ENCODE measurements around the gene COMTD1.

DNA sequence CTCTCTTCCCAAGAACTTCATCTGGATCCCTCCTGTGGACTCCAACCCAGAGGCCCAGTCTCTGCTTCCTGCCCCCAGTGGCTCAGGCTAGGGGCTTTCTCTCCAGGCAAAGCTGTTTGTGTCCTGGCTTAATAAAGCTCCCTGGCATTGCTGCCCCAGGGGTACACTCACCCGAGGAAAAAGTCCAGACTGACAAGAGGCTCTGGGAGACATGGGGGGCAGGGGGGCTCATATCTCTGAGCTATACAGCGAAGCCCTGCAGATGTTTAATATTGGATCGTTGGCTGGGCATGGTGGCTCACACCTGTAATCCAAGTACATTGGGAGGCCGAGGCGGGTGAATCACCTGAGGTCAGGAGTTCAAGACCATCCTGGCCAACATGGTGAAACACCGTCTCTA is 10.7 kb upstream of the COMTD1 start:
- TF ChIP-seq, protein P1, sequence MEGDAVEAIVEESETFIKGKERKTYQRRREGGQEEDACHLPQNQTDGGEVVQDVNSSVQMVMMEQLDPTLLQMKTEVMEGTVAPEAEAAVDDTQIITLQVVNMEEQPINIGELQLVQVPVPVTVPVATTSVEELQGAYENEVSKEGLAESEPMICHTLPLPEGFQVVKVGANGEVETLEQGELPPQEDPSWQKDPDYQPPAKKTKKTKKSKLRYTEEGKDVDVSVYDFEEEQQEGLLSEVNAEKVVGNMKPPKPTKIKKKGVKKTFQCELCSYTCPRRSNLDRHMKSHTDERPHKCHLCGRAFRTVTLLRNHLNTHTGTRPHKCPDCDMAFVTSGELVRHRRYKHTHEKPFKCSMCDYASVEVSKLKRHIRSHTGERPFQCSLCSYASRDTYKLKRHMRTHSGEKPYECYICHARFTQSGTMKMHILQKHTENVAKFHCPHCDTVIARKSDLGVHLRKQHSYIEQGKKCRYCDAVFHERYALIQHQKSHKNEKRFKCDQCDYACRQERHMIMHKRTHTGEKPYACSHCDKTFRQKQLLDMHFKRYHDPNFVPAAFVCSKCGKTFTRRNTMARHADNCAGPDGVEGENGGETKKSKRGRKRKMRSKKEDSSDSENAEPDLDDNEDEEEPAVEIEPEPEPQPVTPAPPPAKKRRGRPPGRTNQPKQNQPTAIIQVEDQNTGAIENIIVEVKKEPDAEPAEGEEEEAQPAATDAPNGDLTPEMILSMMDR (IDR thresholded peaks at IDR 0.05), result no peak
- TF ChIP-seq POLR2A (IDR thresholded peaks at IDR 0.05), result no peak
